GM21786 (cell line): ENCODE results near the gene ZNF512.
"Not testable (repeated sequence)": the region's sequence is repeated elsewhere in the genome, so short reads cannot be mapped to it uniquely, and the experiment has no call there.

Source experiments
- ATAC-seq: cut with Tn5 transposase; IDR thresholded peaks from one replicate; pipeline ENCODE4 v1.9.1; 2021; ENCODE audit not compliant: unreplicated experiment

ZNF512 gene

GRCh38 chr2:27630257-27630656, 47.4 kb downstream of the ZNF512 start:
- ATAC-seq = not testable (repeated sequence)

GRCh38 chr2:27634291-27634690, 51.4 kb downstream of the ZNF512 start:
- ATAC-seq = no peak

GRCh38 chr2:27636766-27637165, 53.9 kb downstream of the ZNF512 start:
- ATAC-seq = no peak

GRCh38 chr2:27638037-27638637, 55.3 kb downstream of the ZNF512 start:
- ATAC-seq = no peak

GRCh38 chr2:27638709-27639108, 55.9 kb downstream of the ZNF512 start:
- ATAC-seq = no peak

GRCh38 chr2:27640722-27641245, 57.9 kb downstream of the ZNF512 start:
- no peak for ATAC-seq

- no peak for ATAC-seq
These were observed 62.4 kb downstream of the ZNF512 start for GRCh38 chr2:27645197-27645596.

- ATAC-seq = no peak
These were observed 64.4 kb downstream of the ZNF512 start for GRCh38 chr2:27647289-27647688.

- ATAC-seq = no peak
These were observed 64.9 kb downstream of the ZNF512 start for GRCh38 chr2:27647737-27648136.

GRCh38 chr2:27651056-27651455, 68.2 kb downstream of the ZNF512 start:
- no peak for ATAC-seq

- no peak for ATAC-seq
These were observed 69.5 kb downstream of the ZNF512 start for GRCh38 chr2:27652341-27652740.

GRCh38 chr2:27652790-27653189, 69.9 kb downstream of the ZNF512 start:
- no peak for ATAC-seq

- no peak for ATAC-seq
These were observed 70.6 kb downstream of the ZNF512 start for GRCh38 chr2:27653397-27653796.

- ATAC-seq = no peak
These were observed 72.5 kb downstream of the ZNF512 start for GRCh38 chr2:27655155-27655951.

- ATAC-seq = no peak
These were observed 78.5 kb downstream of the ZNF512 start for GRCh38 chr2:27661371-27661770.

- peak; percentile 78 for ATAC-seq
These were observed 80.7 kb downstream of the ZNF512 start, which contains the start of the genes SLC4A1AP and SUPT7L for GRCh38 chr2:27663285-27664153. TSS of gene SLC4A1AP (plus strand) at chr2:27663889. CDS start at chr2:27663915, 26 bp downstream. TSS of gene SUPT7L (minus strand) at chr2:27663614. CDS start at chr2:27662192, 1,422 bp downstream.

- no peak for ATAC-seq
These were observed 81.3 kb downstream of the ZNF512 start for GRCh38 chr2:27664154-27664574.

- no peak for ATAC-seq
These were observed 82.0 kb downstream of the ZNF512 start for GRCh38 chr2:27664622-27665363.

GRCh38 chr2:27667446-27667845, 84.6 kb downstream of the ZNF512 start:
- no peak for ATAC-seq

GRCh38 chr2:27671235-27671634, 88.4 kb downstream of the ZNF512 start:
- ATAC-seq = no peak
